ENCODE results near the gene DHX16. TPM values are rescaled to one million over a fixed set of nuclear protein-coding genes. Genes with fewer than 3 reads are reported as not detected.

DHX16 gene
- total RNA-seq, 1 experiment from 2014 or later, result 44.5 TPM

- peaks cover 17% of the 10 kb centered on the region for H3K4me1 ChIP-seq (ENCODE audit: control insufficient read depth, insufficient read depth, low read length)
- CTCF ChIA-PET, result no interaction called here
- no peaks in the 10 kb centered on the region; the same call in 1 of the 2 replicates for H3K36me3 ChIP-seq (ENCODE audit: control insufficient read depth, insufficient read depth, low read length)
- H3K27ac ChIP-seq (ENCODE audit: low read length), result no peak overlapping the region
- intact Hi-C loops (cut with micrococcal nuclease; ENCODE audit: unreplicated experiment) (no loop called here), in situ Hi-C loops (cut with HindIII; ENCODE audit: low pct_unique_long_range_greater_than_20kb, low sequenced_read_pairs) (no loop called here)
- no peaks in the 10 kb centered on the region for H3K9me3 ChIP-seq (ENCODE audit: control insufficient read depth, insufficient read depth, low read depth, low read length)
- H3K4me3 ChIP-seq (ENCODE audit: low read depth in 2 of 2, low read length in 2 of 2), result no peak overlapping the region
- no peak for DNase-seq (ENCODE audit: low read depth, low spot score)
- TF ChIP-seq CTCF (IDR thresholded peaks at IDR 0.05), result no peak
- no peak for TF ChIP-seq TCF7L2 (IDR thresholded peaks at IDR 0.05; ENCODE audit: low read depth, low read length)
- no peak for TF ChIP-seq REST (IDR thresholded peaks at IDR 0.05; ENCODE audit: insufficient read depth in 1 of 2, low read depth in 2 of 2, low read length in 1 of 2)
- no peak for TF ChIP-seq POLR2AphosphoS5 (IDR thresholded peaks at IDR 0.05; ENCODE audit: low read depth, low read length)
- TF ChIP-seq SIN3A (IDR thresholded peaks at IDR 0.05; ENCODE audit: borderline replicate concordance, insufficient read depth, low read depth, low read length), result no peak
- ATAC-seq, result no peak
- POLR2A ChIA-PET, result no interaction called here
- H3K27me3 ChIP-seq (ENCODE audit: control insufficient read depth, insufficient read depth, low read length), result no peaks in the 10 kb centered on the region
- no TSS peak for BruUV-seq (replicated peaks)
Measured at GRCh38 chr6:30643656-30644055, 29.1 kb downstream of the DHX16 start.

GRCh38 chr6:30641048-30641447 is 31.8 kb downstream of the DHX16 start:
- TF ChIP-seq REST (IDR thresholded peaks at IDR 0.05; ENCODE audit: insufficient read depth in 1 of 2, low read depth in 2 of 2, low read length in 1 of 2), result no peak
- TF ChIP-seq CTCF (IDR thresholded peaks at IDR 0.05), result no peak
- no peak for TF ChIP-seq POLR2AphosphoS5 (IDR thresholded peaks at IDR 0.05; ENCODE audit: low read depth, low read length)
- TF ChIP-seq SIN3A (IDR thresholded peaks at IDR 0.05; ENCODE audit: borderline replicate concordance, insufficient read depth, low read depth, low read length), result no peak
- TF ChIP-seq TCF7L2 (IDR thresholded peaks at IDR 0.05; ENCODE audit: low read depth, low read length), result no peak
- Histone ChIP-seq H3K27me3 (ENCODE audit: control insufficient read depth, insufficient read depth, low read length) (no peaks in the 10 kb centered on the region), H3K9me3 (ENCODE audit: control insufficient read depth, insufficient read depth, low read depth, low read length) (no peaks in the 10 kb centered on the region), H3K27ac (ENCODE audit: low read length) (no peak overlapping the region), H3K36me3 (ENCODE audit: control insufficient read depth, insufficient read depth, low read length) (no peaks in the 10 kb centered on the region; the same call in 1 of the 2 replicates), H3K4me1 (ENCODE audit: control insufficient read depth, insufficient read depth, low read length) (peaks cover 5% of the 10 kb centered on the region), H3K4me3 (ENCODE audit: low read depth in 2 of 2, low read length in 2 of 2) (no peak overlapping the region)
- CTCF ChIA-PET, result no interaction called here
- in situ Hi-C loops (cut with HindIII; ENCODE audit: low pct_unique_long_range_greater_than_20kb, low sequenced_read_pairs) (no loop called here), intact Hi-C loops (cut with micrococcal nuclease; ENCODE audit: unreplicated experiment) (no loop called here)
- ATAC-seq (no peak), DNase-seq (ENCODE audit: low read depth, low spot score) (no peak)
- BruUV-seq (replicated peaks), result no TSS peak
- POLR2A ChIA-PET, result interaction anchor here (0.6 kb wide), 1 partner anchor 26 kb away, joined by 6 read pairs; no protein-coding TSS in a partner anchor
